MV-4-11 (cell line): ENCODE results near the gene HS1BP3.

Experiments used
- DNase-seq: peaks from one replicate; lab custom pipeline; 2025; lab: John Stamatoyannopoulos, UW

HS1BP3 gene

DNA sequence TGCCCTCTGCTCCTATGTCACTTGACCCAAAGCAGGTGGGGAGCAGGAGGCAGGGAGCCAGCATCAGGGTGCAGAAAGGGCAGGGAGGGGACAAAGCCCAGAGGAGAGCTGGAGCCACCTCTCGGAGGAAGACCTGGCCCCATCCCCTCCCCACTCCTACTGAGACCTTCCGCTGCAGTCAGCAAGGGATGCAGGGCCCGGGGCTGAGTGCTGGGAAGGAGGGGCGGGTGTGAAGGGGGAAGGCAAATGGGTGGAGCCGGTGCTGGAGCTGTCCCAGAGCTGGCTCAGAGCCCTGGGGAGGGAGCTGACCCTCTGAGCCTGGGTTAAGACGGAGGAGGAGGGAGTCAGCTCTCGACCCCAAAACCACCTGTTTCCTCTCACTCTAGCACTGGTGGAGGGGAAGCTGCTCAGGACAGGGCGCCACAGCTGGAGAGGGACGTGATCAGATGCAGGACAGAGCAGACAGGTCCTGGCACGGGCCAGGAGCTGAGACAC, 33.8 kb downstream of the HS1BP3 start:
- no peak for DNase-seq

GRCh38 chr2:20616341-20616871, 34.5 kb downstream of the HS1BP3 start:
- no peak for DNase-seq

- no peak for DNase-seq
Observed at GRCh38 chr2:20615466-20616241, 35.2 kb downstream of the HS1BP3 start.

DNA sequence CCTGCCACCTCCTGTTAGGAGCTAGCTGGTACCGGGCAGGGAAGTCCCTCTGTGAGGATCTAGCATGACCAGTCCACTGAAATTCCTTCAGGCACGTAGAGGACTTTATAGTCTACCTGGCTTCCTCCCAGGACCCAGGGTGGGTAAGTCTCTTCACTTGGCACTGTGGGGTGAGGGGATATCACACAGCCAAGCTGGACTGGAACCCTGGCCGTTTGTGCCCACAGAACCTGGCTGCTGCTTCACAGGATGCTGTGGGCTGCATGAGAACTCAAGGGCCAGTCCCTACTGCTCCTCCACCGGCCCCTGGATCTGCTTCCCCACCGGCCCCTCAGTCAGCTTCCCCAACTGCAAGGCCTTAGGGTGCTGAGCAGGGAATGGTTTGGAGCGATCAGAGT, 35.8 kb downstream of the HS1BP3 start:
- no peak for DNase-seq

DNA sequence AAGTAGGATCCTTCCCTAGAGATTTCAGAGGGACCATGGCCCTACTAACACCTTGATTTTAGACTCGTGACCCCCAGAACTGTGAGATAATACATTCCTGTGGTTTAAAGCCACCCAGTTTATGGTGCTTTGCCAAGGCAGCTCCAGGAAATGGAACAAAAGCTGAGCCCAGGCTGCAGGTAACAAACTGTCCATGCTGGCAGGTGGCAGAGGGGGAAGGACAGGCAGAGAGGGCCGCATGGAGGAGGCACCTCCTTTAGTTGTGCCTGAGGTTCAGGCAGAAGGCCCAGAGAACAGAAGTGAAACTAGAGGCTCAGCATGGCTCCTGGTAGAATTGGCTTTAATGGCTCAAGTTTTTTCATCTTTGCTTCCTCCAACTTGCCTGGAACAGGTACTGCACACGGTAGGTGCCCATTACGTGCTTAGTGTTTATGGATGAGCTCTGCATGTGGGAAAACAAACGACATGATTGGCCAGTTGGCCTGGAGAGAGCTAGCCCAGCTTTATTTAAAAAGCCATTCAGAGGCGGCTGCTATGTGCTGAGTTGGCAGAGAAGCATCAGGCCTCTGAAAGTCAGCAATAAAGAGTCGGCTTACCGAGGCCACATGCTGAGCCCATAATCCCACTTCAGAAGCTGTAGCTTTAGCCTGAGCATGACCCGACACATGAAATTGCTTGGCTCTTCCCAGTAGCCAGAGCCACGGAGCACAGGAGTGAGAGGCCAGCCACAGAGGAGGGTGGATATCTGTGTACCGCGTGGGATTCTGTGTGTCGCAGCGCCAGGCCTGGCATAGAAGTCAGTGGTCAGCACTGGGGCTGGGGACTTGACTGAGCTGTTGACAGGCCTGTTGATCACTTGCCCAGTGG, 36.5 kb downstream of the HS1BP3 start:
- DNase-seq, result peak; percentile 69

DNA sequence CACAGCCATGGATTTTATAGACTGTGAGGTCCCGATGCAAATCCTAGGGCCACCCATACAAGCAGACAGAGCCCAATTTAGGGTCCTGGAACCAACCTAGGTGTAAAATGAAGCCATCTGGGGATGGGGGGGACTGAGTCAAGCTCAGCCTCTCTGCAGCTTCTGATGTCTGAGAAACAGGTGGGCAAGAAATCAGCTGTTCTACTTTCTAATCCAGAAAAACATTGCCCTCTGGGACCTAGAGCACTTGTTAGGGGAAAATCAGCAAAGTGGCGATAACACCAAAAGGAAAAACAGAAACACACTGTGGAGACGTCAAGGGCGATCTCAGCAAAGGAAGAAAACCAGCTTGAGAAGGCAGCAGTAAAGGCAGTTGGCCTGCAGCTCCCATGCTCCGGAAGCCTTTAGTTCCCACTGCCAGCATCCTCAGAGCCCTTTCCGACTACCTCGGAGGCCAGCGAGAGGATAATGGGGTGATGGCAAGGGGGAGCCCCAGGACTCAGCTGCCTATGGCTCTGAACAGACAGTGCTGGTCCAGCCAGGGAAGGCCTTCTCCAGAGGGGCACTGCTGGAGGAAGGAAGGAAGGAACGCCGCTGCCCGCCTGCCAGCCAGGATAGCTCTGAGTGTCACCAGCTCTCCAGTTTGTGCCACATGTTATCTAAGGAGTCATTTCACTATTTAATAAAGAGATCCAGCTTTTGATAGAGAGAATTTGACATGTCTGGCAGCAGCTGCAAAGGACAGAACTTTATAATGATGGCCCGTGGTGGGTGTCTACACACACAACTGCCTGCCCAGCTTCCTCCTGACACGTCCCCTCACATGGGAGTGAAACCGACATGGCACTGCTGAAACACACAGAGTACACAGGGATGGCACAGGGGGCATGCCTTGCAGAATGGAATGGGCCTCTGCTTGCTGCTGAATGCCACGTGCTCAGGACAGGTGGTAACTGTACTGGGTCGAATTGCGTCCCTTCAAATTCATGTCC, 37.7 kb downstream of the HS1BP3 start:
- no peak for DNase-seq

GRCh38 chr2:20611844-20612356, 39.0 kb downstream of the HS1BP3 start:
- DNase-seq, result no peak

DNA sequence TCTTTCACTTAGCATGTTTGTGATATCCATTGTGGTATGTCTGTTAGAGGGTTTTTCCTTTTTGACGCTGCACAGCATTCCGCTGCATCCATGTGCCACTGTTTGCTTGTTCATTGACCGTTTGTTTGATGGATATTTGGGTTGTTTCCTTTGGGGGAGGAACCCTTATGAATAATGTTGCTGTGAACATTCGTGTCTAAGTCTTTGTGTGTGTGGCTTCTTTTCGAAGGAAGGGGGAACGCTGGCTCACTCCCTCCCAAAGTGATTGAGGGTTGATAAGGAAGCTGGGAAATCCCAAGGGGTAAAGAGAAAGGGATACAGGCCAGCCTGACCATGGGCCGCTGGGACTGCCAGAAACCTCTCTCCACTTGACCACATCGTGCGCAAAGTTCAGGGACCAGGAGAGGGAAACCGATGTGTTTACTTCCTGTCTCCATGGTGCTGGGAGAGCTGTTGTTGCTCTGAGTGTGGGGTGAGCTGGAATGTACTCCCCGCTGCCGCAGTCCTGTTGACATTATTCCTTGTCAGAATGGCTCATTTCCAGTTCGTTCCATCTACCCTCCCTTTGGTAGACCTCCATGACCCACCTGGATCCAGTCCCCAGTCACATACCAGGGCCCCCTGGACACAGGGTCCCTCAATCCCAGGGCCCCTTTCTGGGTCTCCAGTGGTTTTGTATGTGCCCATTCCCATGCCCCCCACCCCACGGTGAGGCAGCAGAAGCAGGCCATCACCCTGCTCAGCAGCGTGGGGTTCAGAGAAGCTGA, 39.6 kb downstream of the HS1BP3 start:
- no peak for DNase-seq

DNA sequence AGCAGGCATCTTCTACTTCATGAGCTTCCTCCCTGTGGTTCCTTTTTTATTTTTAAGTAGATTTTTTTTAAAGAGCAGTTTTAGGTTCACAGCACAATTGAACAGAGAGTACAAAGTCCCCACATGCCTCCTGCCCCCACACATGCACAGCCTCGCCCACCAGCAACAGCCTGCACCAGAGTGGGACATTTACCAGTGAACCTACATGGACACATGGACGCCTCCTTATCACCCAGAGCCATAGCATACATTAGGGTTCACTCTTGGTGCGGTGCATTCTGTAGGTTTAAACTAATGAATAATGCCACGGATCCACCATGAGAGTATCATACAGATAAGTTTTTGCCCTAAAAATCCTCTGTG, 40.9 kb downstream of the HS1BP3 start:
- DNase-seq, result no peak

- no peak for DNase-seq
Observed at GRCh38 chr2:20609349-20609994, 41.4 kb downstream of the HS1BP3 start.

GRCh38 chr2:20608666-20609348, 42.1 kb downstream of the HS1BP3 start:
- no peak for DNase-seq

DNA sequence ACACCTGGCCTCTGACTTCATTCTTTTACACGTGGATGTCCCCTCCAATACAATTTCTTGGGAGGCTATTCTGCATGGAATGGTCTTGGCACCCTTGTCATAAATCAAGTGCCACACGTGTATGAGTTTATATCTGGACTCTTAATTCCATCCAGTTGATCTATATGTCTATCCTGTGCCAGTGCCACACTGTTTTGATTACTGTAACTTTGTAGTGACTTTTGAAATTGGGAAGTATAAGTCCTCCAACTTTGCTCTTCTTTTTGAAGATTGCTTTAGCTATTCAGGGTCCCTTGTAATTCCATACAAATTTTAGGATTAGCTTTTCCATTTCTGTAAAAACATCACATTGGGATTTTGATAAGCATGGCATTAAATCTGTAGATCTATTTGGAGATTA, 43.5 kb downstream of the HS1BP3 start:
- no peak for DNase-seq

DNA sequence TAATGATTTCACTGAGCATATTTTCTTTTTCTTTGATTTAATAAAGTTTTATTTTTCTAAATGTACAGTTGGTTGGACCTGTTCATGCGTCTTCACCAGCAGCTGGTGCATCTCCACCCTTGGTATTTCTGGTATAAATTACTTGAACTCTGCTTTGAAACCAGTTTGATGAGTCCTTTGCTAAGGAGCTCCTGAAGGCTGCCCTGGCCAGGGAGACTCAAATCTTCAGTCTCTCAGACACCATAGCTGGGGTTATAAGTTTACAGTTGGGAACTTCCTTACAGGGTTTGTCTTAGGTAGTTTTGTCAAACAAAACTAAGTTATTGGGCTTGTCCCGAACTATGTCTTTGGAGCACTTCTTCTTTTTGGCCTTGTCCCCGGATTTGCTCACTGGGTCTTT, 44.7 kb downstream of the HS1BP3 start:
- DNase-seq, result no peak

- DNase-seq, result no peak
Observed at GRCh38 chr2:20604951-20605381, 45.9 kb downstream of the HS1BP3 start.

DNA sequence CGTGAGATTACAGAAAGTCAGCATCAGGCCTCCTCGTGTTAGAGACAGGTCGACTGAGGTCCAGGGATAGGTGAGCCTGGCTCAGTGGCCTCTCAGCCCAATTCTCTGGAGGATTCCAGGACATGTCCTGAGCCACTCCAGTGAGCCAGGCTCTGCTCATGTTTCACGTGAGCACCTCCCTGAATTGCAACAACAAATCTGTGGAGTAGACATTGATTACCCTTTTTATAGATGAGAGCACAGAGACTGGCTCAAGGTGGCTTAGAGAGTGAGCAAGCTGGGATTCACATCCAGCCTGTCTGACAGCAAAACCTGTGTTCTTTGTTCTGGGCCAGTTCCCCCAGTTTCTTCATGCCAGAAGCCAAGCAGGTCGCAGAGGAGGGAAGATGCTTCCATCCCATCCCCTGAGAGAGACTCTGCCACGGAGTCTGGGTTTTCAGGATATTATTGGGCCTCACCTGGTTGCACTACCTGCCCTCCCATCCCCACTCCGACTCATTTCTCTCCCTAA, 46.4 kb downstream of the HS1BP3 start:
- no peak for DNase-seq

- no peak for DNase-seq
Observed at GRCh38 chr2:20603791-20604190, 47.1 kb downstream of the HS1BP3 start.

- no peak for DNase-seq
Observed at GRCh38 chr2:20602803-20603202, 48.1 kb downstream of the HS1BP3 start.

GRCh38 chr2:20600756-20601325, 50.1 kb downstream of the HS1BP3 start:
- DNase-seq, result no peak
